ENCODE results near the gene SBNO2. TPM values are rescaled to one million over a fixed set of nuclear protein-coding genes. Genes with fewer than 3 reads are reported as not detected.

The SBNO2 gene
- total RNA-seq, 1 experiment from 2014 or later, result 46.3 TPM

DNA sequence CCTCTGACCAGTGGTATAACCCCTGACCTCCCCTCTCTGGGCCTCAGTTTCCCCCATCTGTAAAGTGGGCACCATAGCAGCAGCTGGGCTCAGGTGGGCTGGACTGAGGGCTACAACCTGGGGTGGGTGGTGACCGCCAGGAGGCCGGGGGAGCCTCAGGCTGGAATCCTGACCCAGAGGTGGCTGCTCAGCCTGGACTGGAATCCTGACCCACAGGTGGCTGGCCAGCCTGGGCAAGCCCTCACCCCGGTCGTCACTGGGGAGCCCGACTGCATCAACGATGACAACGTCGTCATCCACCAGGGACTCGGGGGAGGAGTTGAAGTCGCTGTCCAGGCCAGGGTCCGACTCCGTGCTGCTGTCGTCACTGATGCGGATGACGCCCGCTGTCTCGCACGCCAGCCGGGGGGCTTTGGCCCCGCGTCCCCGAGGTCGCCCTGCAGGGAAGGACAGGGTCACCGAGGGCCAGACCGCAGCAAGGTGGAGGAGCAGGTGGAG, 60.0 kb downstream of the SBNO2 start:
- no peak for DNase-seq
- no peak overlapping the region for H3K27ac Mint-ChIP-seq
- no peak overlapping the region for H2AFZ ChIP-seq (ENCODE audit: low read length)
- no peak overlapping the region for H2BK120ac ChIP-seq (ENCODE audit: low read depth, low read length, poor library complexity, severe bottlenecking)
- no peak overlapping the region for H2BK12ac ChIP-seq (ENCODE audit: insufficient read length, low read depth, low read length)
- no peaks in the 10 kb centered on the region for H3K9me3 ChIP-seq (ENCODE audit: control insufficient read depth, low read depth, low read length)
- H3K4me2 ChIP-seq (ENCODE audit: insufficient read depth, insufficient read length, low read length), result no peak overlapping the region
- H3T11ph ChIP-seq (ENCODE audit: low read length), result no peak overlapping the region
- no peak overlapping the region for H2BK5ac ChIP-seq (ENCODE audit: insufficient read length, low read length)
- no peaks in the 10 kb centered on the region for H3K27me3 ChIP-seq (ENCODE audit: insufficient read depth, low read length)
- H2BK20ac ChIP-seq (ENCODE audit: low read depth, low read length, poor library complexity, severe bottlenecking), result no peak overlapping the region
- H4K8ac ChIP-seq (replicated peaks; ENCODE audit: insufficient read length, low read depth, low read length), result no peak overlapping the region
- peaks cover 0 to 9% of the 10 kb centered on the region in 2 experiments; a peak in 2 of 4 replicates for H3K4me1 Mint-ChIP-seq
- H4K91ac ChIP-seq (ENCODE audit: insufficient read length, low read depth, low read length), result no peak overlapping the region
- no CpG with 5 or more reads among the region's 25 CpGs for WGBS (ENCODE audit: extremely low coverage, insufficient read length, low lambda C conversion rate)
- no peak overlapping the region for H2BK15ac ChIP-seq (ENCODE audit: low read depth, low read length)
- H3K27ac ChIP-seq (ENCODE audit: insufficient read length, low read depth, low read length), result no peak overlapping the region
- no peaks in the 10 kb centered on the region for H3K4me1 ChIP-seq (ENCODE audit: insufficient read depth, low read length)
- H3K56ac ChIP-seq (ENCODE audit: insufficient read length, low read depth, low read length), result no peak overlapping the region
- no peak overlapping the region for H3K23ac ChIP-seq (ENCODE audit: insufficient read length, low read depth, low read length)
- H4K5ac ChIP-seq (ENCODE audit: insufficient read length, low read depth, low read length), result no peak overlapping the region
- no peak overlapping the region for H3K18ac ChIP-seq (ENCODE audit: insufficient read length, low read depth, low read length)
- no peak overlapping the region for H3K9ac ChIP-seq (ENCODE audit: extremely low read depth, insufficient read length, low read length)
- H3K23me2 ChIP-seq (ENCODE audit: insufficient read length, low read depth, low read length, poor library complexity, severe bottlenecking), result no peaks in the 10 kb centered on the region
- peaks cover 2% of the 10 kb centered on the region for H3K27me3 Mint-ChIP-seq (ENCODE audit: low read depth)
- no peaks in the 10 kb centered on the region for H4K20me1 ChIP-seq (ENCODE audit: control insufficient read depth, insufficient read depth, insufficient read length)
- no peak overlapping the region for H3K4ac ChIP-seq (ENCODE audit: low read depth, low read length)
- H3K14ac ChIP-seq (ENCODE audit: insufficient read depth, low read length), result no peak overlapping the region
- no peaks in the 10 kb centered on the region for H3K79me2 ChIP-seq (ENCODE audit: insufficient read depth, low read length)
- peaks cover 4 to 18% (median 15%) of the 10 kb centered on the region in 3 experiments; a peak in 5 of 7 replicates for H3K36me3 Mint-ChIP-seq (ENCODE audit: insufficient read depth in 1 of 3, low read depth in 3 of 3)
- H2AK5ac ChIP-seq (ENCODE audit: insufficient read length, low read length), result no peak overlapping the region
- TF ChIP-seq, protein P1, sequence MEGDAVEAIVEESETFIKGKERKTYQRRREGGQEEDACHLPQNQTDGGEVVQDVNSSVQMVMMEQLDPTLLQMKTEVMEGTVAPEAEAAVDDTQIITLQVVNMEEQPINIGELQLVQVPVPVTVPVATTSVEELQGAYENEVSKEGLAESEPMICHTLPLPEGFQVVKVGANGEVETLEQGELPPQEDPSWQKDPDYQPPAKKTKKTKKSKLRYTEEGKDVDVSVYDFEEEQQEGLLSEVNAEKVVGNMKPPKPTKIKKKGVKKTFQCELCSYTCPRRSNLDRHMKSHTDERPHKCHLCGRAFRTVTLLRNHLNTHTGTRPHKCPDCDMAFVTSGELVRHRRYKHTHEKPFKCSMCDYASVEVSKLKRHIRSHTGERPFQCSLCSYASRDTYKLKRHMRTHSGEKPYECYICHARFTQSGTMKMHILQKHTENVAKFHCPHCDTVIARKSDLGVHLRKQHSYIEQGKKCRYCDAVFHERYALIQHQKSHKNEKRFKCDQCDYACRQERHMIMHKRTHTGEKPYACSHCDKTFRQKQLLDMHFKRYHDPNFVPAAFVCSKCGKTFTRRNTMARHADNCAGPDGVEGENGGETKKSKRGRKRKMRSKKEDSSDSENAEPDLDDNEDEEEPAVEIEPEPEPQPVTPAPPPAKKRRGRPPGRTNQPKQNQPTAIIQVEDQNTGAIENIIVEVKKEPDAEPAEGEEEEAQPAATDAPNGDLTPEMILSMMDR (conservative IDR thresholded peaks at IDR 0.05), result no peak
- no peaks in the 10 kb centered on the region for H3K9me3 Mint-ChIP-seq
- no peaks in the 10 kb centered on the region for H3K79me1 ChIP-seq (ENCODE audit: insufficient read depth, low read depth, low read length, poor library complexity, severe bottlenecking)
- H3K4me3 Mint-ChIP-seq, result no peak overlapping the region
